Measurements from ENCODE around the gene ADM.

ADM gene

DNA sequence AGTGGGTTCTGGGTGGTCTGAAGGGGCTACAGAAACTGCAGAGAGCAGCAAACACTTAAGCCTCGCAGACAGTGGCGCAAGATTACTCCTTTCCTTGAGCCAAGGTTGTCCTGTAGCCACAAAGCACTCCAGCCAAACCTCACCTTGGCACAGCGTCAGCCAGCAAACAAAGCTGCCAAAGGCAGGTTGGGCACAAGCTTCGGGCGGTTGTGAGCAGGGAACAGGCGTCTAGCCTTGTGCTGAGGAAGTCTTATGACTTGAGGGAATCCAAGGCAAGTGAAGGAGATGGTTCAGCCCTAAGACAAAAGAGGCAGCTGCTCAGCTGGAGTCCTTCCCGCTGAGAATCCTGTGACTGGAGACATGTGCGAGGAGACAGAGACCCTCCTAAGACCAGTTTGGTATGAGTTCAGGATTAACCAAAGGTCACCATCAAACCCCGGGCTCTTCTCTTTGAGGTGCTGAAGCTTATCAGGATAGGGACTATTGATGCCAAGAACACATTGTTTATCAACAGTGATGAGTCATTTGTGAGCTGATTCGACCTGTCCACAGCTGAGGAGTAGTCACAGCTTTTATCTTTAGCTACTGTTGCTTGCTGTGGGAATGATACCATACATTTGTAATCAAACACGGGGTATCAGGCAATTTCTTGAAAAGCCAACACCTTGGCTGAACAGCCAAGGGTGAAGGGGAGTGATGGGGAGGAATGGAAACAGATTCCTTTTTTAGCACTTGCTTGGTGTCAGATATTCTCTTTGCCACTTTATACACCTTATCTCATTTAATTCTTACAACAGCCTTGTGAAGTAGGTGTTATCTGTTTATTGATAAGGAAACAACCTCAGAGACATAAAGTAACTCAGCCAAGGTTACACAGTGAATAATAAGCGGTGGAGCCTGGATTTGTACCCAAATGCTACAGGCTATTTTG, 4.6 kb downstream of the ADM start:
- Histone ChIP-seq H3K27me3 (ENCODE audit: insufficient read depth, low read length) (no peaks in the 10 kb centered on the region), H2BK120ac (ENCODE audit: insufficient read depth, low read length, poor library complexity) (no peak overlapping the region), H3K9me3 (ENCODE audit: insufficient read depth, low read depth, low read length) (no peaks in the 10 kb centered on the region), H4K12ac (ENCODE audit: low read depth, low read length) (no peak overlapping the region), H2BK5ac (ENCODE audit: low read depth, low read length, poor library complexity) (no peak overlapping the region), H4K8ac (ENCODE audit: low read depth, low read length) (no peak overlapping the region), H3K18ac (ENCODE audit: low read length) (no peak overlapping the region), H3K4ac (ENCODE audit: low read depth, low read length) (no peak overlapping the region), H3K23ac (ENCODE audit: low read length) (no peak overlapping the region), H3K9ac (ENCODE audit: low read length) (no peak overlapping the region), H4K91ac (ENCODE audit: low read depth, low read length) (no peak overlapping the region), H3K14ac (ENCODE audit: low read length) (no peak overlapping the region), H3K4me2 (ENCODE audit: low read length) (no peak overlapping the region), H2BK12ac (ENCODE audit: low read length) (no peak overlapping the region), H2AFZ (ENCODE audit: insufficient read depth, low read length, poor library complexity) (no peak overlapping the region), H3K4me3 (ENCODE audit: low read depth, low read length) (no peak overlapping the region), H3K79me1 (ENCODE audit: low read length) (peaks cover 28% of the 10 kb centered on the region), H2AK5ac (ENCODE audit: low read length) (no peak overlapping the region), H3K79me2 (ENCODE audit: control insufficient read depth, insufficient read depth, low read length, poor library complexity) (peaks cover 22% of the 10 kb centered on the region), H3K36me3 (ENCODE audit: control insufficient read depth in 1 of 2, insufficient read depth in 2 of 2, low read length in 2 of 2) (no peaks in the 10 kb centered on the region), H3K27ac (ENCODE audit: low read depth, low read length) (no peak overlapping the region), H3K4me1 (ENCODE audit: control insufficient read depth in 1 of 2, insufficient read depth in 2 of 2, low read length in 2 of 2) (peaks cover 5 to 7% of the 10 kb centered on the region in 2 experiments)
- no CpG with 5 or more reads among the region's 12 CpGs for WGBS (ENCODE audit: extremely low coverage, insufficient coverage, insufficient read length)
- peak; percentile 81 to 83 for DNase-seq

DNA sequence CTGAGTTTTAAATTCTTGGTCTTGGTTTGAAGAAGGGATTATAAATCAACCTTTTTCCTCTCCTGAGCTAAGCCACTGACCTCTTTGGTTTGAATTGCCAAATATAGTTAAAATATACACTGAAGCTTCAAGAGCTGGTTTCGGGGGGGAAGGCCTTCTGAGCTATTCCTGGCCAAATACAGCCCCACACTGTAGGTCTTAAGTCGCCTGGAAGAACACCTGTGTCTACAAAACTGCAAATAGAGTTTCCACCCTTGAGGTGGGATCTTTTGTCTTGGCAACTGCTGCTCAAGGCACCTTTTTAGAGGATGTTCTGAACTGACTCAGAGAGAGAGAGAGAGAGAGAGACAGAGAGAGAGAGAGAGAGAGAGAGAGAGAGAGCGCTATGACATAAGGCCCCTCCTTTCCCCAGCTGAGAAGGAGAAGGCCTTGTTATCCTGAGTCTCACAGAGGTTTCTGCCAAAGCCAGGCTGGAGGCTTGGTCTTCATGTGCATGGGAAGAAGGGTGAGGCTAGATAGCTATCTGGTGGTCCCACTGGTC, 5.5 kb downstream of the ADM start:
- Histone ChIP-seq H3K4me2 (ENCODE audit: low read length) (no peak overlapping the region), H3K14ac (ENCODE audit: low read length) (no peak overlapping the region), H3K4me3 (ENCODE audit: low read depth, low read length) (no peak overlapping the region), H4K12ac (ENCODE audit: low read depth, low read length) (no peak overlapping the region), H4K91ac (ENCODE audit: low read depth, low read length) (no peak overlapping the region), H4K8ac (ENCODE audit: low read depth, low read length) (no peak overlapping the region), H3K9ac (ENCODE audit: low read length) (no peak overlapping the region), H2AK5ac (ENCODE audit: low read length) (no peak overlapping the region), H3K4me1 (ENCODE audit: control insufficient read depth in 1 of 2, insufficient read depth in 2 of 2, low read length in 2 of 2) (peaks cover 5 to 7% of the 10 kb centered on the region in 2 experiments), H3K23ac (ENCODE audit: low read length) (no peak overlapping the region), H3K27ac (ENCODE audit: low read depth, low read length) (no peak overlapping the region), H2BK5ac (ENCODE audit: low read depth, low read length, poor library complexity) (no peak overlapping the region), H2BK120ac (ENCODE audit: insufficient read depth, low read length, poor library complexity) (no peak overlapping the region), H3K9me3 (ENCODE audit: insufficient read depth, low read depth, low read length) (no peaks in the 10 kb centered on the region), H3K79me2 (ENCODE audit: control insufficient read depth, insufficient read depth, low read length, poor library complexity) (peaks cover 16% of the 10 kb centered on the region), H2AFZ (ENCODE audit: insufficient read depth, low read length, poor library complexity) (no peak overlapping the region), H3K4ac (ENCODE audit: low read depth, low read length) (no peak overlapping the region), H3K79me1 (ENCODE audit: low read length) (peaks cover 21% of the 10 kb centered on the region), H3K27me3 (ENCODE audit: insufficient read depth, low read length) (no peaks in the 10 kb centered on the region), H3K36me3 (ENCODE audit: control insufficient read depth in 1 of 2, insufficient read depth in 2 of 2, low read length in 2 of 2) (no peaks in the 10 kb centered on the region), H2BK12ac (ENCODE audit: low read length) (no peak overlapping the region), H3K18ac (ENCODE audit: low read length) (no peak overlapping the region)
- no CpG with 5 or more reads among the region's 3 CpGs for WGBS (ENCODE audit: extremely low coverage, insufficient coverage, insufficient read length)
- DNase-seq, result peak; percentile 35 to 70

DNA sequence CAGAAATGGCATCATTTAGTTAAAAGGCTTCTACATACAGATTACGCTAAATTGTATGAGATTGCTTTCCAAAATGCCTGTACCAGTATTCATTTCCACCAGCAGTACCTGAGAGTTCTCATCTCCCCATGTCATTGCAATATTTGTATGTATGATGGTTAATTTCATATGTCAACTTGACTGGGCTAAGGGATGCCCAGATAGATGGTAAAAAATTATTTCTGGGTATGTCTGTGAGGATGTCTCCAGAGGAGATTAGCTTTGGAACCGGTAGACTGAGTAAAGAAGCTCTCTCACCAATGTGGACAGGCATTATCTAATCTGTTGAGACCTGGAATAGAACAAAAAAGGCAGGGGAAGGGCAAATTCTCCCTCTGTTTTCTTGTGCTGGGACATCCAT, 6.9 kb downstream of the ADM start:
- peaks cover 1% of the 10 kb centered on the region for H3K79me2 ChIP-seq (ENCODE audit: control insufficient read depth, insufficient read depth, low read length, poor library complexity)
- no peak overlapping the region for H3K14ac ChIP-seq (ENCODE audit: low read length)
- H3K4me2 ChIP-seq (ENCODE audit: low read length), result no peak overlapping the region
- H3K27ac ChIP-seq (ENCODE audit: low read depth, low read length), result no peak overlapping the region
- no peak overlapping the region for H2BK5ac ChIP-seq (ENCODE audit: low read depth, low read length, poor library complexity)
- WGBS (ENCODE audit: extremely low coverage, insufficient coverage, insufficient read length), result no CpG with 5 or more reads among the region's 2 CpGs
- H3K27me3 ChIP-seq (ENCODE audit: insufficient read depth, low read length), result no peaks in the 10 kb centered on the region
- H3K23ac ChIP-seq (ENCODE audit: low read length), result no peak overlapping the region
- no peak overlapping the region for H2BK12ac ChIP-seq (ENCODE audit: low read length)
- no peak overlapping the region for H2AFZ ChIP-seq (ENCODE audit: insufficient read depth, low read length, poor library complexity)
- no peak overlapping the region for H4K91ac ChIP-seq (ENCODE audit: low read depth, low read length)
- H3K4me3 ChIP-seq (ENCODE audit: low read depth, low read length), result no peak overlapping the region
- H4K12ac ChIP-seq (ENCODE audit: low read depth, low read length), result no peak overlapping the region
- H2BK120ac ChIP-seq (ENCODE audit: insufficient read depth, low read length, poor library complexity), result no peak overlapping the region
- no peak overlapping the region for H3K9ac ChIP-seq (ENCODE audit: low read length)
- H3K4me1 ChIP-seq (ENCODE audit: control insufficient read depth in 1 of 2, insufficient read depth in 2 of 2, low read length in 2 of 2), result peaks cover under 1 to 7% of the 10 kb centered on the region in 2 experiments
- no peaks in the 10 kb centered on the region for H3K36me3 ChIP-seq (ENCODE audit: control insufficient read depth in 1 of 2, insufficient read depth in 2 of 2, low read length in 2 of 2)
- H3K4ac ChIP-seq (ENCODE audit: low read depth, low read length), result no peak overlapping the region
- DNase-seq, result no peak
- no peak overlapping the region for H2AK5ac ChIP-seq (ENCODE audit: low read length)
- peaks cover 9% of the 10 kb centered on the region for H3K79me1 ChIP-seq (ENCODE audit: low read length)
- no peak overlapping the region for H3K18ac ChIP-seq (ENCODE audit: low read length)
- H3K9me3 ChIP-seq (ENCODE audit: insufficient read depth, low read depth, low read length), result no peaks in the 10 kb centered on the region
- no peak overlapping the region for H4K8ac ChIP-seq (ENCODE audit: low read depth, low read length)

DNA sequence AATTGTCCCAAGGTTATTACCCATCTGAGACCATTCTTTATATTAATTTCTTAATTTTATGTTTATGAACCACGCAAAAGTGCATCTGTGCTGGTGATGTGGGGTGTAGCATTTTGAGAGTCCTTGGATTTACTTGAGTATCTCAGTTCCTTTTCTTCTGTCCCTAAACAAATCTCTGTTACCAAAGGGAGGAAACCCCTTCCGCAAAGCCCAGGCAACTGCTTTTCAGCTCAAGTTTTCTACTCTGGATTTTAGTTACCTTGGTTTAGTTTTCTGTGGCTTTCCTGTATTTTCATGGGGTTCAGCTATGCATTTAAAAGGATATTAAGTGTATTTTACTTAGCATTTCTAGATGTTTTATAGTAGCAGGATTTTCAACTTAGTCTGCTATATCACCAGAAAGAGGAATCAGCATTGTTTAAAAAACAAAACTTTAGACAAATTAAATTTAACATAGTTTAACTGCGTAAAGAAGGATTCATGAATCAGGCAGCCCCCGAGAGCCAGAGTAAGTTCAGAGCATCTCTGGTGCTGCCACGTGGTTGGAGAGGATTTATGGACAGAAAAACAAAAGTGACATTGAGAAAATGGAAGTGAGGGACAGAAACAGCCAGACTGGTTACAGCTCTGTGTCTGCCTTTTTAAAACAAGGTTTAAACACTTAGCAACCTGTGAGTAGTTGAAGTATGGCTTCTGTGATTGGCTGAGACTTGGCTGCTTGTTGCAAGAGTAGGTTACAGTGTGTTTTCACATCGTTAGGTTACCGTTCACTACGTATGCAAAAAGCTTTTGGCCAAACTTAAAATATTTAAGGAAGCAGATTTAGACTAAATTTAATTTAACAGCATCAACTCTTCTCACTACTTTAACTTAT, 9.6 kb downstream of the ADM start:
- no peaks in the 10 kb centered on the region for H3K9me3 ChIP-seq (ENCODE audit: insufficient read depth, low read depth, low read length)
- no peak overlapping the region for H2BK5ac ChIP-seq (ENCODE audit: low read depth, low read length, poor library complexity)
- no peak overlapping the region for H4K12ac ChIP-seq (ENCODE audit: low read depth, low read length)
- DNase-seq, result peak; percentile 43 to 69
- H2AK5ac ChIP-seq (ENCODE audit: low read length), result no peak overlapping the region
- H4K91ac ChIP-seq (ENCODE audit: low read depth, low read length), result no peak overlapping the region
- H2AFZ ChIP-seq (ENCODE audit: insufficient read depth, low read length, poor library complexity), result no peak overlapping the region
- no peak overlapping the region for H4K8ac ChIP-seq (ENCODE audit: low read depth, low read length)
- H3K4me2 ChIP-seq (ENCODE audit: low read length), result no peak overlapping the region
- H3K23ac ChIP-seq (ENCODE audit: low read length), result no peak overlapping the region
- H3K27ac ChIP-seq (ENCODE audit: low read depth, low read length), result no peak overlapping the region
- no peak overlapping the region for H3K4me3 ChIP-seq (ENCODE audit: low read depth, low read length)
- no peak overlapping the region for H3K4ac ChIP-seq (ENCODE audit: low read depth, low read length)
- no CpG with 5 or more reads among the region's 8 CpGs for whole genome bisulfite sequencing (ENCODE audit: extremely low coverage, insufficient coverage, insufficient read length)
- no peaks in the 10 kb centered on the region for H3K79me1 ChIP-seq (ENCODE audit: low read length)
- peaks cover 0 to 5% of the 10 kb centered on the region in 2 experiments for H3K4me1 ChIP-seq (ENCODE audit: control insufficient read depth in 1 of 2, insufficient read depth in 2 of 2, low read length in 2 of 2)
- H2BK12ac ChIP-seq (ENCODE audit: low read length), result no peak overlapping the region
- H3K27me3 ChIP-seq (ENCODE audit: insufficient read depth, low read length), result no peaks in the 10 kb centered on the region
- no peaks in the 10 kb centered on the region for H3K36me3 ChIP-seq (ENCODE audit: control insufficient read depth in 1 of 2, insufficient read depth in 2 of 2, low read length in 2 of 2)
- no peak overlapping the region for H3K14ac ChIP-seq (ENCODE audit: low read length)
- H2BK120ac ChIP-seq (ENCODE audit: insufficient read depth, low read length, poor library complexity), result no peak overlapping the region
- no peak overlapping the region for H3K18ac ChIP-seq (ENCODE audit: low read length)
- H3K9ac ChIP-seq (ENCODE audit: low read length), result no peak overlapping the region
- no peaks in the 10 kb centered on the region for H3K79me2 ChIP-seq (ENCODE audit: control insufficient read depth, insufficient read depth, low read length, poor library complexity)

Data from trophoblast cell (in vitro differentiated cells and primary cell).